C4-2B (cell line): ENCODE measurements around the gene TLE7.

Experiments
- ZFX ChIP-seq: fragments of 450-650 bp; IDR thresholded peaks from 2 replicates; pipeline ENCODE4 v1.6.1; 2017
- TF ChIP-seq, protein P1 (sequence below): fragments of 450-650 bp; conservative IDR thresholded peaks from 2 replicates; pipeline ENCODE4 v1.5.1; 2017; ENCODE audit warnings: mild to moderate bottlenecking

DNA sequence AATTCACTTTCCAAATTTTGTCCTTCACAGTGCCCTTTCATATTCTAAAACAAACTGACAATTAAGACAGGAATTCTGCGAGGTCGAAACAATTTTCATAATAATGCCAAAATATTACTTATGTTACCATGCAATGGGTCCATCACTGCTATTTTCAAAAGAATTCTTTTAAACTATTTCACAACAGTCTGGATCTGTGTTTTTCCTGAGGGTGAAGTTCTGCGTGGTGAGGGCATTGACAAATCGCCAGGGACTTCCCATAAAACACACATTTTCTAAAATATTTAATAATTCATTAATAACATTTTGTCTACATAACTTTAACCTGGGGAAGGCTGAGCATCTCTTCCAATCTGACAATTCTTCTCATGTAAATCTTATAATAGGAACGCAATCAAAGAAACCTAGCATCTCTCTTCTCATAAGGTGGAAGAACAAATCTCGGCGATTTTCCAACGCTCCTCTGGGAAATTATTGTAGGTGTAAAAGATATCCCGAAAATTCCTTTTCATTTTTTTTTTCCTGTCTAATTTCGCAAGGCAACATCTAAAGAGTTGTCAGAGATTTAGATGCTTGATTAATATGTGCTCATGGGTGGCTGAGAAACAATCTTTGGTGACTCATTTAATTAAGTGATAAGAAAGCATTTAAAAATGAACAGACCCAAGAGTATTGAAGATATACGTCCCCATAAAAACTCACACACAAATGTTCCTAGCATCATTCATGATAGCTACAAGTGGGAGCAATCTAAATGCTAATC lies 41.9 kb downstream of the TLE7 start:
- TF ChIP-seq, protein P1, sequence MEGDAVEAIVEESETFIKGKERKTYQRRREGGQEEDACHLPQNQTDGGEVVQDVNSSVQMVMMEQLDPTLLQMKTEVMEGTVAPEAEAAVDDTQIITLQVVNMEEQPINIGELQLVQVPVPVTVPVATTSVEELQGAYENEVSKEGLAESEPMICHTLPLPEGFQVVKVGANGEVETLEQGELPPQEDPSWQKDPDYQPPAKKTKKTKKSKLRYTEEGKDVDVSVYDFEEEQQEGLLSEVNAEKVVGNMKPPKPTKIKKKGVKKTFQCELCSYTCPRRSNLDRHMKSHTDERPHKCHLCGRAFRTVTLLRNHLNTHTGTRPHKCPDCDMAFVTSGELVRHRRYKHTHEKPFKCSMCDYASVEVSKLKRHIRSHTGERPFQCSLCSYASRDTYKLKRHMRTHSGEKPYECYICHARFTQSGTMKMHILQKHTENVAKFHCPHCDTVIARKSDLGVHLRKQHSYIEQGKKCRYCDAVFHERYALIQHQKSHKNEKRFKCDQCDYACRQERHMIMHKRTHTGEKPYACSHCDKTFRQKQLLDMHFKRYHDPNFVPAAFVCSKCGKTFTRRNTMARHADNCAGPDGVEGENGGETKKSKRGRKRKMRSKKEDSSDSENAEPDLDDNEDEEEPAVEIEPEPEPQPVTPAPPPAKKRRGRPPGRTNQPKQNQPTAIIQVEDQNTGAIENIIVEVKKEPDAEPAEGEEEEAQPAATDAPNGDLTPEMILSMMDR = no peak
- no peak for TF ChIP-seq ZFX
